HepG2 (cell line): ENCODE measurements around the gene SSX2IP. TPM values are rescaled to one million over a fixed set of nuclear protein-coding genes. Genes with fewer than 3 reads are reported as not detected.

Experiments used
- ATAC-seq: fragments of 200-7000 bp; cut with Tn5 transposase; 3 replicates; pipeline ENCODE4 v1.9.1; 2020; ENCODE audit warnings: mild to moderate bottlenecking, moderate library complexity
- BruUV-seq: library from RNA; stranded (reverse); fragments of 400-500 nt; replicated peaks from 2 replicates; lab custom pipeline; 2021; lab: Mats Ljungman, UMichigan
- CTCF ChIA-PET: fragments of 300-600 bp; formaldehyde crosslinking; extraction: SDS; loops from one replicate; lab custom pipeline; 2021; ENCODE audit warnings: low total read pairs, inconsistent platforms, low intra/inter-chr PET ratio; lab: Yijun Ruan, JAX
- POLR2A ChIA-PET: fragments of 350-600 bp; sonication (Branson Sonifier 250); formaldehyde crosslinking; loops from one replicate; lab custom pipeline; 2020; ENCODE audit warnings: antibody characterized with exemption, inconsistent platforms; lab: Yijun Ruan, JAX
- DNase-seq: peaks from one replicate; pipeline ENCODE4 v3.0.0-alpha.2; 2015; ENCODE audit warnings: low spot score
- FAIRE-seq: peaks from 3 replicates; lab custom pipeline; 2011; peaks lifted over from hg19 to GRCh38; lab: Jason Lieb, UNC
- H2AFZ ChIP-seq: one replicate; pipeline ENCODE4 v1.6.1; 2011; ENCODE audit warnings: low read length, inconsistent platforms
- H3K27ac ChIP-seq: fragments of 300-600 bp; 3 replicates; pipeline ENCODE4 v1.8.0; 2011; ENCODE audit warnings: mixed run types, mild to moderate bottlenecking, mixed read lengths, low read length, inconsistent platforms; ENCODE audit not compliant: insufficient read depth; ENCODE audit errors: extremely low read length
- H3K27me3 ChIP-seq, 2 experiments: fragments of 200-600 bp in 1 of 2; 2 replicates in 1 of 2; 3 replicates in 1 of 2; pipeline versions ENCODE4 v1.6.0 to v1.8.0; 2011; ENCODE audit warnings: low read length in 2 of 2, mild to moderate bottlenecking in 2 of 2, moderate library complexity in 2 of 2, inconsistent platforms in 1 of 2; ENCODE audit not compliant: insufficient read depth in 2 of 2, control insufficient read depth in 1 of 2
- H3K36me3 ChIP-seq, 2 experiments: fragments of 200-600 bp in 1 of 2; replicated peaks in 1 of 2; 2 replicates in 1 of 2; 3 replicates in 1 of 2; pipeline versions ENCODE4 v1.5.1 to v1.8.0; 2011; ENCODE audit warnings: low read length in 2 of 2, inconsistent platforms in 1 of 2; ENCODE audit not compliant: insufficient read depth in 2 of 2, control insufficient read depth in 1 of 2
- H3K4me1 ChIP-seq: 2 replicates; pipeline ENCODE4 v1.5.1; 2012; ENCODE audit warnings: low read length, inconsistent platforms; ENCODE audit not compliant: insufficient read depth
- H3K4me2 ChIP-seq: 2 replicates; pipeline ENCODE4 v1.6.0; 2011; ENCODE audit warnings: low read depth, low read length, inconsistent platforms
- H3K4me3 ChIP-seq, 3 experiments: fragments of 200-600 bp in 1 of 3; sonication (generic), shearing (Covaris generic) in 1 of 3; replicated peaks in 1 of 3; 2 replicates each; pipeline ENCODE4 v1.5.1; 2011 to 2016; ENCODE audit warnings: low read length in 3 of 3, inconsistent platforms in 2 of 3, low read depth in 2 of 3, mild to moderate bottlenecking in 2 of 3, control low read depth in 1 of 3, mixed read lengths in 1 of 3; ENCODE audit not compliant: insufficient read depth in 1 of 3
- H3K79me2 ChIP-seq: one replicate; pipeline ENCODE4 v1.6.1; 2011; ENCODE audit warnings: low read length, inconsistent platforms; ENCODE audit not compliant: insufficient read depth
- H3K9ac ChIP-seq: 2 replicates; pipeline ENCODE4 v1.6.0; 2011; ENCODE audit warnings: mild to moderate bottlenecking, low read depth, low read length, inconsistent platforms; ENCODE audit not compliant: insufficient read depth
- H3K9me3 ChIP-seq: 2 replicates; pipeline ENCODE4 v1.5.1; 2012; ENCODE audit warnings: mild to moderate bottlenecking, low read length
- H4K20me1 ChIP-seq: 2 replicates; pipeline ENCODE4 v1.6.0; 2011; ENCODE audit warnings: inconsistent platforms, mild to moderate bottlenecking, low read length, moderate library complexity; ENCODE audit not compliant: insufficient read depth
- GMEB1 ChIP-seq: sonication (generic); formaldehyde crosslinking; IDR thresholded peaks from 2 replicates; pipeline ENCODE4 v1.5.1; 2020; ENCODE audit warnings: missing genetic modification reagents, mild to moderate bottlenecking, borderline replicate concordance
- MED13 ChIP-seq: sonication (generic); formaldehyde crosslinking; IDR thresholded peaks from 2 replicates; pipeline ENCODE4 v1.5.0; 2020; ENCODE audit warnings: missing genetic modification reagents
- SNAI1 ChIP-seq: sonication (generic); formaldehyde crosslinking; IDR thresholded peaks from 2 replicates; pipeline ENCODE4 v1.5.0; 2020; ENCODE audit warnings: mild to moderate bottlenecking, missing genetic modification reagents, borderline replicate concordance
- TEAD3 ChIP-seq: optimal IDR thresholded peaks from 2 replicates; pipeline ENCODE3; 2016; ENCODE audit warnings: borderline replicate concordance
- USF2 ChIP-seq, 2 experiments: sonication (generic) in 1 of 2; formaldehyde crosslinking in 1 of 2; IDR thresholded peaks; 2 replicates each; pipeline versions ENCODE4 v1.5.1 to v1.6.1; 2011 to 2020; ENCODE audit warnings: borderline replicate concordance in 1 of 2, low read depth in 1 of 2, low read length in 1 of 2, mild to moderate bottlenecking in 1 of 2, missing genetic modification reagents in 1 of 2, moderate library complexity in 1 of 2
- ZNF709 ChIP-seq: sonication (generic); formaldehyde crosslinking; IDR thresholded peaks from 2 replicates; pipeline ENCODE4 v1.5.0; 2020; ENCODE audit warnings: mild to moderate bottlenecking, missing genetic modification reagents
- WGBS: methylation state at CpG from one replicate; pipeline ENCODE4 v1.1.6; 2017; ENCODE audit warnings: low lambda C conversion rate; 5-methylcytosine and 5-hydroxymethylcytosine counted together
- in situ Hi-C: cut with HindIII; loops from 2 replicates; pipeline ENCODE4 v1.10.0; 2017; ENCODE audit warnings: low pct_unique_long_range_greater_than_20kb; ENCODE audit not compliant: extremely low pct_ligation_motif_present
- intact Hi-C: fragments of 100-400 bp; cut with micrococcal nuclease; formaldehyde crosslinking; loops from one replicate; pipeline ENCODE4 v1.10.0; 2022; ENCODE audit not compliant: unreplicated experiment
- polyA plus RNA-seq, 8 experiments: library from polyadenylated mRNA; depleted of rRNA in 3 of 8; stranded (reverse) in 7 of 8; unstranded in 1 of 8; fragments of >200 nt; fragmentation: Illumina TruSeq in 4 of 8; extraction: Trizol in 4 of 8; gene quantifications; 2 replicates each; pipeline versions ENCODE4 v1.2.1 to v1.2.3, GENCODE V29; 2011 to 2016; ENCODE audit warnings: low read depth in 4 of 8, missing spikeins in 1 of 8, mixed read lengths in 1 of 8; ENCODE audit not compliant: insufficient read depth in 1 of 8
- total RNA-seq, 5 experiments: library from RNA; depleted of rRNA; stranded (reverse); fragments of >200 nt; fragmentation: Illumina TruSeq; extraction: Trizol; gene quantifications; 2 replicates each; pipeline ENCODE4 v1.2.3, GENCODE V29; 2016; ENCODE audit warnings: low read depth in 1 of 5
- TF ChIP-seq, protein P1 (sequence below): sonication (generic); formaldehyde crosslinking; conservative IDR thresholded peaks from 2 replicates; pipeline ENCODE4 v1.8.0; 2022; ENCODE audit warnings: mild to moderate bottlenecking, moderate library complexity, missing genetic modification reagents

Gene SSX2IP
- total and polyA plus RNA-seq, 2 of the 13 experiments (the other 11 are each of a cell fraction or from before 2014, with no cell fraction given), result 2.7 to 23.7 TPM

DNA sequence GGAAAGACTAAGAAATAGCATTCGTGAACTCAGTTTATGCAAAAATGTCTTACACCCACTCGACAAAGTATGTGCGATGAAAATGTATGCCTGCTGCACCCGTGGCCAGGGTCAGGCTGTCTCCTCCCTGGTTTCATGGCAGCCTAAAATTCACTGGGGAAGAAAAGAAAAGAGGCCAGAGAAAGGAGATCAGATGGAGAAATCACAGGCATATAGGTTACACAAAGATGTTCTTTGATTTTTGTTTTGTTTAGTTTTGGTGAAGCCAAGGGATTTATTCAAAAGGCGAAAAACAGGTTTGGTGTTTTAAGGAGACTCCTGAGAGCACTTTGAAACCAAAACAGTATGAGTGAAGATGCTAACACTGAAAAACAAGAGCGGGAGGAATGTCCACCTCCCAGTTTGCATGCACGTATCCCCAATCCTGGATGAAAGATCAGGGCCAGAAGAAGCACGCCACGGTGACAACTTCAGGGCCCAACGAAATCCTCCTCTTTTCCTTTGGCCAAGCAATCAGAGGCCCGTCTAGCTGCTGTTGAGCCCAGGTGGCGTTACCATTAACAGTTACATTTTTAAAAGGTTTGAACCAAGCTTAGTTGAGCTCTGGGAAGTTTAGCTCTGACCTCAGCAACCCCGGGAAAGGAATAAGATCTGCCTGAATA is 992 bp upstream of the SSX2IP start:
- peak overlapping the region; percentile 85 to 90 (median 87) for H3K4me3 ChIP-seq
- H3K27ac ChIP-seq, result peak overlapping the region; percentile 73
- peak overlapping the region; percentile 67 for H3K9ac ChIP-seq
- DNase-seq, result no peak
- TSS peak; percentile 90 for BruUV-seq
- no peaks in the 10 kb centered on the region for H3K27me3 ChIP-seq
- peaks cover 21% of the 10 kb centered on the region for H3K79me2 ChIP-seq
- H3K9me3 ChIP-seq, result no peaks in the 10 kb centered on the region
- CTCF ChIA-PET, result no interaction called here
- H2AFZ ChIP-seq, result peak overlapping the region; percentile 95
- intact Hi-C loops, result loop anchor here (1.0 kb wide), 1 partner anchor 29 kb away; no protein-coding TSS in a partner anchor
- POLR2A ChIA-PET, result interaction anchor here (1.0 to 1.6 kb wide), 3 partner anchors 24 to 33 kb away, joined by 3 to 4 read pairs (median 4); no protein-coding TSS in a partner anchor
- TF ChIP-seq, protein P1, sequence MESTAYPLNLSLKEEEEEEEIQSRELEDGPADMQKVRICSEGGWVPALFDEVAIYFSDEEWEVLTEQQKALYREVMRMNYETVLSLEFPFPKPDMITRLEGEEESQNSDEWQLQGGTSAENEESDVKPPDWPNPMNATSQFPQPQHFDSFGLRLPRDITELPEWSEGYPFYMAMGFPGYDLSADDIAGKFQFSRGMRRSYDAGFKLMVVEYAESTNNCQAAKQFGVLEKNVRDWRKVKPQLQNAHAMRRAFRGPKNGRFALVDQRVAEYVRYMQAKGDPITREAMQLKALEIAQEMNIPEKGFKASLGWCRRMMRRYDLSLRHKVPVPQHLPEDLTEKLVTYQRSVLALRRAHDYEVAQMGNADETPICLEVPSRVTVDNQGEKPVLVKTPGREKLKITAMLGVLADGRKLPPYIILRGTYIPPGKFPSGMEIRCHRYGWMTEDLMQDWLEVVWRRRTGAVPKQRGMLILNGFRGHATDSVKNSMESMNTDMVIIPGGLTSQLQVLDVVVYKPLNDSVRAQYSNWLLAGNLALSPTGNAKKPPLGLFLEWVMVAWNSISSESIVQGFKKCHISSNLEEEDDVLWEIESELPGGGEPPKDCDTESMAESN (CRISPR knock-in tag), result 0 out of 2 replicates have a peak, but pooled peaks have one; percentile 4
- TF ChIP-seq TEAD3 (CRISPR knock-in tag) (no peak), SNAI1 (CRISPR knock-in tag) (0 out of 2 replicates have a peak, but pooled peaks have one; percentile 5), GMEB1 (CRISPR knock-in tag) (0 out of 2 replicates have a peak, but pooled peaks have one; percentile 3), MED13 (CRISPR knock-in tag) (0 out of 2 replicates have a peak, but pooled peaks have one; percentile 6), ZNF709 (CRISPR knock-in tag) (peak; percentile 43; the same call in 1 of the 2 replicates), USF2 (IDR thresholded peaks at IDR 0.05; ENCODE audit: low read depth, low read length) (no peak), USF2 (CRISPR knock-in tag; IDR thresholded peaks at IDR 0.05; ENCODE audit: borderline replicate concordance) (no peak)
- TF ChIP-seq, all 625 proteins: peak for 5
- Histone ChIP-seq H3K36me3 (no peaks in the 10 kb centered on the region), H3K4me2 (peak overlapping the region; percentile 93), H3K4me1 (peaks cover 40% of the 10 kb centered on the region), H4K20me1 (no peaks in the 10 kb centered on the region)
- 5% methylated on average over 13 of the region's 13 CpGs for WGBS
- in situ Hi-C loops, result no loop called here
- no peak for ATAC-seq
- no peak for FAIRE-seq
